ENCODE results near the gene CAMK2D.

- TF ChIP-seq CTCF (IDR thresholded peaks at IDR 0.05) (no peak), POLR2A (IDR thresholded peaks at IDR 0.05) (no peak), POLR2AphosphoS5 (IDR thresholded peaks at IDR 0.05) (no peak)
These were observed 20.6 kb downstream of the CAMK2D start for GRCh38 chr4:113740857-113741379.
